Choroid plexus epithelial cell (primary cell): Measurements from ENCODE around the gene CTTN.

Experiments used
- DNase-seq: peaks from one replicate; pipeline ENCODE4 v3.0.0-alpha.2; 2010; ENCODE audit warnings: low read depth
- H3K4me3 ChIP-seq: 2 replicates; pipeline ENCODE4 v1.5.1; 2011; ENCODE audit warnings: low read depth, mild to moderate bottlenecking, control low read depth, low read length, moderate library complexity
- TF ChIP-seq, protein P1 (sequence below): conservative IDR thresholded peaks from 2 replicates; pipeline ENCODE4 v1.5.1; 2011; ENCODE audit warnings: low read depth, mild to moderate bottlenecking, control low read depth, inconsistent platforms, low read length, moderate library complexity

Gene CTTN

DNA sequence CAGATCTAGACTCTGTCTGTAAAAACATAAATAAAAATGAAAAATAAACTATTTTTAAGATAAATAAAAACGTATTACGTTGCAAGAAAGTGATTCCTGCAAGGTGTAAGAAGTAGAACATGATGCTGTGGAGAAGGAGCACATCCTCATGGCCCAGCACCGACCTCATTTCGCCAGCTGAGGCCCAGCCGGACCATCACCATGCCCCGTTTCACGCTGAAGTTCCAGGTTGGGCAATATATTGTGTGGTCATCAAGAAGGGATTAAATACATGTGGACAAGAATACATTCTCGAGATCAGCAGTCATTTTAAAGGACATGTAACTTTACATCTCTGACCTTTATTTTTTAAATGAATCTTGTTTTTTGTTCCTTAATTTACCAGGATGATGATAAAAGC is 20.7 kb upstream of the CTTN start:
- H3K4me3 ChIP-seq = no peak overlapping the region
- TF ChIP-seq, protein P1, sequence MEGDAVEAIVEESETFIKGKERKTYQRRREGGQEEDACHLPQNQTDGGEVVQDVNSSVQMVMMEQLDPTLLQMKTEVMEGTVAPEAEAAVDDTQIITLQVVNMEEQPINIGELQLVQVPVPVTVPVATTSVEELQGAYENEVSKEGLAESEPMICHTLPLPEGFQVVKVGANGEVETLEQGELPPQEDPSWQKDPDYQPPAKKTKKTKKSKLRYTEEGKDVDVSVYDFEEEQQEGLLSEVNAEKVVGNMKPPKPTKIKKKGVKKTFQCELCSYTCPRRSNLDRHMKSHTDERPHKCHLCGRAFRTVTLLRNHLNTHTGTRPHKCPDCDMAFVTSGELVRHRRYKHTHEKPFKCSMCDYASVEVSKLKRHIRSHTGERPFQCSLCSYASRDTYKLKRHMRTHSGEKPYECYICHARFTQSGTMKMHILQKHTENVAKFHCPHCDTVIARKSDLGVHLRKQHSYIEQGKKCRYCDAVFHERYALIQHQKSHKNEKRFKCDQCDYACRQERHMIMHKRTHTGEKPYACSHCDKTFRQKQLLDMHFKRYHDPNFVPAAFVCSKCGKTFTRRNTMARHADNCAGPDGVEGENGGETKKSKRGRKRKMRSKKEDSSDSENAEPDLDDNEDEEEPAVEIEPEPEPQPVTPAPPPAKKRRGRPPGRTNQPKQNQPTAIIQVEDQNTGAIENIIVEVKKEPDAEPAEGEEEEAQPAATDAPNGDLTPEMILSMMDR = no peak
- DNase-seq = no peak

DNA sequence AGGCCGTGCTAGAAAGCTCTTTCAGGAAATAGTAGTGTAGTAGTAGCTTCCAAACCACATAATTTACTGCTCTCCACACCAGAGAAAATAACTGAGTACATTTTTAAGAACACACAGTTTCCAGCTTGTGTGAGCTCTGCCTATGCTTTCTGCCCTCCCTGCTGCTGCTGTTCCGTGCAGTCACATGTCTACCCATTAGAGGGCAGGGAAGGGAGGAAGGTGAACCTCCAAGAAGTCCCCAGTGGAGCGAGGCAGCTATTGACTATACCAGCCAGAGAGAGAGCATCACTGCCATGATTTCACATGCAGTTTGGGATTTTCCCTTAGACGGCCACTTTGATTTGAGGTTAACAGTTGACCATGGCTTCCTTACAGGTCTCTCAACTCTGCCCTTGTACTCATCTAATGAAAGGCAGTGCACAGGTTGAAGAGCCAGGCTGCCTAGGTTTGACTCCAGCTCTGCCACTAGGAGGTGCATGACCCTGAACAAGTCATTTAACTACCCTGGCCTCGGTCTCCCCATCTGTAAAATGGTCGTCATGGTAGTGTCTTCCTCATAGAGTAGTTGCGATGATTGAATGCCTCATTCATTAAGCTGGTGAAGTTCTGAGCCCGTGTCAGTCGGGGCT is 19.7 kb upstream of the CTTN start:
- no peak overlapping the region for H3K4me3 ChIP-seq
- TF ChIP-seq, protein P1 = peak; percentile 27
- DNase-seq = no peak

DNA sequence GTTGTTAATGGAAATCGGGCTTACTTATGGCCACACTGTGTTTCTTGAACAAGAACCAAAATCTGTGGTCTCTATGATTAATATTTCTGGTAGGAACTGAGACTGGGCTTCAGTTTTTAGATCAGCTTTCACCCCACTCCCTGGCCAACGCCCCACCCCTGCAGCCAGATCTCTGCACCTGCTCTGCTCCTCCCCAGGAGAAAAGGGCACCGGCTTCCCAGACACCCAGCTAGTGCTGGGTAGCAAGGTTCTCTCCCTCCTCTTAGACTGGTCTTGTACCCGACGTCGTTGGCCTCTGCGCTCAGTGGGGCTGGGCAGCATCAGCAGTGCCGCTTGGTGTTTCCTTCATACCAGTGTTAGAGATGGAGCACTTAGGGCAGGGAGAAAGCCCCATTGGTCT is 17.0 kb upstream of the CTTN start:
- TF ChIP-seq, protein P1 = no peak
- no peak for DNase-seq
- H3K4me3 ChIP-seq = no peak overlapping the region

DNA sequence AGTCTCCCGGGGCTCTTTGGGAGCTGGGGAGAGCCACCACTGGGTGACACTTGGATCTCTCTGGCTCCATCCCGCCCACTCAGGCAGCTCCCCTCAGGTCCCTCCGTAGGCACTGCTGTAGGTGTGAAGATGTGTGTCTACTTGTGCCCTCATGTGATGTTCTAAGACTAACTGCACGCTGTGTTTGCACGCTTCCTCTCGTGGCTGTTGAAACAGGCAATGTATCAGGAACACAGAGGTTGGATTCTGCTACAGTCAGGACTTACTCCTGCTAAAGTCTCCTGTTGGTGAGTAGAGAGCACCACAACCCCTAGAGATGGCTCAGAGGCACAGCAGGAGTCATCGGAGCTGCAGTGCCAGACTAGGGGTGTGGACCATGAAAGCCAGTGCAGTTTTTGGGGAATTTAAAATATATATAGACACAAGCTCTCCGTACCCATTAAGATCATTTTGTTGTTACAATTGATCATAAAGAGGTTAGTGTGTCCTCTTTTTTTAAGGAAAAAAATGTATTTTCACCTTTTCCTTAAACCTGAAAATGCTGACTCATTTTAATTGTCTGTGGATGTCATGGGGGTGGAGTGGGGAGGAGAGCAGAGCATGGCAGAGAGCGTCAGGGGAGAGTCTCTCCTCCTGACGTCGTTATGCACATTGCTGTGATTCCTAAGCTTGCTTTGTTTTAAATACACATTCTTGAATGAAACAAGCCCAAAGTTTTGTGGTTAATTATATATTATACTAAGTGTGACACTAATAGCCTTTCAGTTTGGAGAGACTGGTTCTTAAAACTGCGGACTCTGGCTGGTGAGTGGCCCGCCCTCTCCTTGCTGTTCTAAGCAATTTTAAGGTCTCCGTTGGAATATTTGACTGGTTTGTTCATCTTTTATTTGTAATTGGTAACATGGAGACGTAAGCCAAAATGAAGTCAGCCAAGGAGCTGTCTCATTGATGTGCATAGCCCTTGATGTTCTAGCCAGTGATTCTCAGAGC is 16.2 kb upstream of the CTTN start:
- no peak overlapping the region for H3K4me3 ChIP-seq
- TF ChIP-seq, protein P1 = peak; percentile 32
- peak; percentile 73 for DNase-seq

DNA sequence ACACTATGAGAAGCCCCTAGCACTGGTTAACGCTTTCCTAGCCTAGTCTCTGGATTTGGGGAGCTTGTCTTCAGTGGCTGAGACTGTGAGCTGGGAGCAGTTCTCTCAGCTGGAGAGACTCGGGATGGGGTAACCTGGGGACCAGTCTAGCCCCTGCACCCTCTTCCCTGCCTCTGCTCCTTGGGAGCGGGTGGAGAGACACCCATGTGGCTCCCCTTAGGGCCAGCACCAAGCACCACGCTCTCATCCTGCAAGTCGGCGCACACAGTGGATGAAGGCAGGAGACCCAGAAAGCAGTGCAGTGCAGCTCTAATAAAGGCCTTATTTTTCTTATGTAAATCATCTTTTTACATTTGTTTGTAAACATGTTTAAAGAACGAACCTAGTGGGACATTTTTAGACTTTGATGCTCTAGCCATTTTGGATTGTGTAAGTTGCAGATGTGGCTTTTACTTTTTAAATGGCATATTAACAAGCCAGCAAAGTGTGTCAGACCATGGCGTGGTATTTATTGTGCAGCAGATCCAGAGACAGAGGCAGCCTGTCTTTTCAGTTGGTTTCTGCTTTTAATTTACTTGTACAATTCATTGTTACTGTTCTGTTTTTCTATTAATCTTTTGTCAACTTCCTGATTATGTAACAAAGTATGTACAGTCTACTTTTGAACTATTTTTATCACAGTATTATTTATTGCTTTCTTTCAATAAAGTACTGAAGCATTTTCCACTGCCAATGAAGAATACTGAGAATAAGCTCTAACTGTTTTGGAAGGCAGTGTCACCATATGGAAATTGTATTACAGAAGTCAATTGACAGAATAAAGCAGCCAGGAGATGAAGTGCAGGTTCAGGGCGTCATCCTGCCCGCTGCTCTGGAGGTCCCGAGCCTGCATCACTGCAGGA is 14.4 kb upstream of the CTTN start:
- H3K4me3 ChIP-seq = no peak overlapping the region
- DNase-seq = no peak
- TF ChIP-seq, protein P1 = no peak

DNA sequence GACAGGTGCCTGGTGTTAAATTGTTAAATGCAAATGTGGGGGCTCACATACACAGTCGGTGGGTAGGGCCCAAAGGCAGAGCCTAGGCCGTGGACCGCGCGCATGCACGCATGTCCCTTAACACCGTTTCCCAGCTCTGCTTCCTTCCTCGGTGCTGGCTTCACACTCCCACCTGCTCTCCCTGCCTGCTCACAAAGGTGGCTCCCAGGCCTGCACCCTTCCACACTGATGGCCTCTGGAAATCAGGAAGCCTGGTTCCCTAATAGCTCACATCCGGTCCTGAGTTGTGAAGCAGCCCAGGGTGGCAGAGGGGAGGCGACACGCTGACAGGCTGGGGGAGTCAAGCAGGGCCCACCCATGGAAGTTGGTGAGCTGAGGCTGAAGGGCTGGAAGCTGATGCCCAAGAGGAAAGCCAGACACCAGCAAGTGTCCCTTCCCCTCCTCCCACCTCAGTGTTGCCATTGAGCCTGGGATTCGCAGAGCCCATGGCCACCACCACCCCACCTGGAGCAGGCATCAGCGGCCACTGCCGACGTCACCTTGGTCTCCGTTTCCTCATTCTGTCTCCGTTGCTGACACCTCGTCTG is 13.7 kb upstream of the CTTN start:
- TF ChIP-seq, protein P1 = no peak
- no peak overlapping the region for H3K4me3 ChIP-seq
- no peak for DNase-seq
